Thyroid gland (tissue), 4 donors: ENCODE measurements around the gene CCBE1. TPM values are rescaled to one million over a fixed set of nuclear protein-coding genes. Genes with fewer than 3 reads are reported as not detected.

Source experiments
- DNase-seq, 2 donors: peaks; one replicate each; pipeline ENCODE4 v3.0.0-alpha.2; 2019
- H3K27ac ChIP-seq, 3 donors: fragments of 200-600 bp; sonication (generic); 1 replicate in 2 of 3; 2 replicates in 1 of 3; pipeline ENCODE4 v1.5.1; 2016 to 2019; ENCODE audit warnings: mild to moderate bottlenecking in 1 of 3, moderate library complexity in 1 of 3
- H3K27me3 ChIP-seq: fragments of 200-600 bp; sonication (generic); one replicate; pipeline ENCODE4 v1.5.1; 2019
- H3K36me3 ChIP-seq, 2 donors: fragments of 200-600 bp; sonication (generic); one replicate each; pipeline ENCODE4 v1.5.1; 2016 to 2019
- H3K4me1 ChIP-seq, 2 donors: fragments of 200-600 bp; sonication (generic); one replicate each; pipeline ENCODE4 v1.5.1; 2017 to 2019
- H3K4me3 ChIP-seq, 3 donors: fragments of 200-600 bp; sonication (generic); replicated peaks in 1 of 3; 1 replicate in 2 of 3; 2 replicates in 1 of 3; pipeline ENCODE4 v1.5.1; 2016; ENCODE audit warnings: mild to moderate bottlenecking in 1 of 3
- H3K9me3 ChIP-seq: fragments of 200-600 bp; sonication (generic); one replicate; pipeline ENCODE4 v1.5.1; 2017
- POLR2A ChIP-seq, 2 donors: fragments of 450-650 bp; IDR thresholded peaks; one replicate each; pipeline ENCODE4 v1.6.1; 2017; ENCODE audit warnings: antibody characterized with exemption in 2 of 2, mild to moderate bottlenecking in 2 of 2, moderate library complexity in 1 of 2
- WGBS, 2 donors: methylation state at CpG; one replicate each; pipeline ENCODE4 v1.1.5; 2017; 5-methylcytosine and 5-hydroxymethylcytosine counted together
- intact Hi-C: fragments of 100-400 bp; cut with DNase I; formaldehyde crosslinking; loops from one replicate; pipeline ENCODE4 v1.15.1; 2023
- total RNA-seq, 4 donors: library from RNA; depleted of rRNA; stranded (reverse); fragments of >200 nt; gene quantifications; one replicate each; pipeline ENCODE4 v1.2.3, GENCODE V29; 2016
- TF ChIP-seq, protein P1 (sequence below), 6 experiments: fragments of 200-600 bp in 3 of 6; fragments of 450-650 bp in 3 of 6; sonication (generic) in 3 of 6; IDR thresholded peaks; one replicate each; pipeline ENCODE4 v1.5.1; 2016 to 2019; ENCODE audit warnings: antibody characterized with exemption in 6 of 6, mild to moderate bottlenecking in 2 of 6, inconsistent platforms in 1 of 6, moderate library complexity in 1 of 6

CCBE1 gene
- total RNA-seq, 4 donors from 2014 or later = 0.34 to 9.0 (median 1.1) TPM

DNA sequence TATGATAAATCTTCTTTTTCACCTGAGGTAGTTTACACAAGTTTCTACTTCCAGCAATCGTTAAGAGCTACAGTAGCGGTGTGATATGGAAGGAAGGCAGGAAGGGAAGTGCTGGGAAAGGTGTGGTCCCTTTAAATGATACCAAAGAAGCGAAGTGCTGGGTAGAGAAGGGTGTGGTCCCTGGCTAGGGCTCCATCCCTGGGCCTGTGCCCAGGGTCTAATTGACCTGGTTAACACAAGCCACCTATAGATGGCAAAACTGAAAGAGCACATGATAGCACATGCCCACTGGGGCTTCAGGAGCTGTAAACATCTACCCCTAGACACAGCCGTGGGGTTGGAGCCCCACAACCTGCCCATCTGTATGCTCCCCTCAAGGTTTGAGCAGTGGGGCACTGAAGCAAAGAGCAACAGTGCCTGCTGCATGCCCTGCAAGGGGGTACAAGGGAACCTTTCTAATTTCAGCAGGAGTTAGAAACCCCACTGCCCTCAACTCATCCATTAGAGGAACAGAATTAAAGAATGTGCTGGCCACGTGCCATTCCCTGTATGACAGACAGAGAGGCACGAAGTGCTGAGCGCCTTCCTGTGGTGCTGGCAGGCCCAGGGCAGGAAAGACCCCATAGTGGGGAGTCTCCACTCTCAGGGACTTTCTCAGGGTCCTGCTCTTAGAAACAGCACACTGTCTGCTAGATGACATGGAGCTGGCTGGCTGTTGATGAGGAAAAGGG, 185.0 kb downstream of the CCBE1 start:
- Histone ChIP-seq H3K4me1 (peaks cover 21 to 29% of the 10 kb centered on the region in 2 donors), H3K27me3 (no peaks in the 10 kb centered on the region), H3K36me3 (no peaks in the 10 kb centered on the region), H3K27ac (no peak overlapping the region), H3K4me3 (no peak overlapping the region), H3K9me3 (no peaks in the 10 kb centered on the region)
- DNase-seq = no peak
- WGBS, 2 donors = 77 to 84% methylated on average over 7 of the region's 7 CpGs
- TF ChIP-seq, protein P1, sequence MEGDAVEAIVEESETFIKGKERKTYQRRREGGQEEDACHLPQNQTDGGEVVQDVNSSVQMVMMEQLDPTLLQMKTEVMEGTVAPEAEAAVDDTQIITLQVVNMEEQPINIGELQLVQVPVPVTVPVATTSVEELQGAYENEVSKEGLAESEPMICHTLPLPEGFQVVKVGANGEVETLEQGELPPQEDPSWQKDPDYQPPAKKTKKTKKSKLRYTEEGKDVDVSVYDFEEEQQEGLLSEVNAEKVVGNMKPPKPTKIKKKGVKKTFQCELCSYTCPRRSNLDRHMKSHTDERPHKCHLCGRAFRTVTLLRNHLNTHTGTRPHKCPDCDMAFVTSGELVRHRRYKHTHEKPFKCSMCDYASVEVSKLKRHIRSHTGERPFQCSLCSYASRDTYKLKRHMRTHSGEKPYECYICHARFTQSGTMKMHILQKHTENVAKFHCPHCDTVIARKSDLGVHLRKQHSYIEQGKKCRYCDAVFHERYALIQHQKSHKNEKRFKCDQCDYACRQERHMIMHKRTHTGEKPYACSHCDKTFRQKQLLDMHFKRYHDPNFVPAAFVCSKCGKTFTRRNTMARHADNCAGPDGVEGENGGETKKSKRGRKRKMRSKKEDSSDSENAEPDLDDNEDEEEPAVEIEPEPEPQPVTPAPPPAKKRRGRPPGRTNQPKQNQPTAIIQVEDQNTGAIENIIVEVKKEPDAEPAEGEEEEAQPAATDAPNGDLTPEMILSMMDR (IDR thresholded peaks at IDR 0.05) = no peak
- TF ChIP-seq POLR2A (IDR thresholded peaks at IDR 0.05) = no peak
- intact Hi-C loops = loop anchor here (10.0 kb wide), 1 partner anchor 47 kb away; no protein-coding TSS in a partner anchor

DNA sequence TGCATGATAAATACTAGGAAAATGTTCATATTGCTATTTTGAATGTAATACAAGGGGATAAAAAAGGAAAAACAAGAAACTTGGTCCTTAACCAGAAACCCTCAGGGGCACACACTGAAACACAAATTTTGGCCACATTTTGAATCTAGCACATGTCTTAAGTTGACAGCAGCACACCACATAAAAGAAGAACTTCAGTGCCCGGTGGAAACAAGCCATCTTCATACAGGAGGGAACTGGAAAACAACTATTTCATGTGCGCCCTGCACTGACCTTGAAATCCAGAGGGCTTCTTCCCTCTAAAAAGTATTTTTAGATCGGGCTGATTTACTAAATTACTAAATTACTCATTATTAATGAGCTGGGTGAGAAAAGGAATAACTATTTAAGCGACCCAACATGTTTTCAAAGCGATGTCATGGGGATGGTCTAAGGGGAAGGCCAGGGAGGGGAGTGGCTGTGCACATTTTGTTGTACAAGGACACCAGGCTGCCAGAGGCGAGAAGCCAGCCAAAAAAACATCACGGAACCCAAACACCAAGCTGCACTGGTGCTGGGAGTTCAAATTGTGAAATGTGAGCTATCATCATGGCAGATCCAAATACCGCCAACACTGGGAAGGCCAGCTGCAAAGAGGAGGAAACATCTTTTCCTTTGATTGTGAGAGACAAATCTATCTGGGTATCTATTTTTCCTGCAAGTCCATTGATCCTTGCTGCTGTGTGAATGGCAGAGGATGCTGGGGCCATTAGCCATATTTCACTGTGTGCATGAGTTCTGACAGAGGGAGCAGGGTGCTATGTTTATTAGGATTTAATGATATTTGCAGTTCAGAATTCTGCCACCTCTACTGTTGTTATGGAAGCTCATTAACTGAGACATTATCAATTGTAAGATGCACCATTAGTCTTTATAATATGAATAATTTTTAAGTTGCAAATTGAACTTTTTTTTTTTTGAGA, 187.5 kb downstream of the CCBE1 start:
- intact Hi-C loops = loop anchor here (10.0 kb wide), 1 partner anchor 45 kb away; no protein-coding TSS in a partner anchor
- Histone ChIP-seq H3K36me3 (no peaks in the 10 kb centered on the region), H3K27ac (no peak overlapping the region), H3K9me3 (no peaks in the 10 kb centered on the region), H3K4me3 (no peak overlapping the region), H3K27me3 (no peaks in the 10 kb centered on the region), H3K4me1 (peaks cover 3 to 7% of the 10 kb centered on the region in 2 donors)
- no peak for TF ChIP-seq POLR2A (IDR thresholded peaks at IDR 0.05)
- TF ChIP-seq, protein P1 (IDR thresholded peaks at IDR 0.05) = no peak
- 71 to 80% methylated on average over 8 of the region's 8 CpGs for WGBS, 2 donors
- DNase-seq = no peak

DNA sequence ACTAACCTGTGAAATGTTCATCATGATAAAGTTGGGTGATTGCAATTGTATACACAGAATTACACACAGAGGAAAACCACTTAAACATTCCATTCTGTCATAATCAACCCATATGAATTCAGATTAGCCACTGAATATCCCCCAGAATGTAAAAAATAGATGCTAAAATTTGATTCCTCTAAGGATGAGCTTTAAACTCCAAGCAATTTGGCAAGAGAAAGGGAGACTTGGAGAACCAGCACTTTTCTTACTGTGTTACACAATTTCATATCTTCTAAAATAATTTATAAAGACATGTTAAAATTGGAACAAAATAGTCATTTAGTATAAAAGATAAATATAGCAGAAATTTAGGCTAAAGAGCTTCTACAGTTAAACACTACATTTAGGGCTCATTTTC, 191.9 kb downstream of the CCBE1 start:
- Histone ChIP-seq H3K36me3 (no peaks in the 10 kb centered on the region), H3K4me3 (no peak overlapping the region), H3K27ac (no peak overlapping the region), H3K27me3 (no peaks in the 10 kb centered on the region), H3K4me1 (peaks cover 9 to 10% of the 10 kb centered on the region in 2 donors), H3K9me3 (no peaks in the 10 kb centered on the region)
- DNase-seq = no peak
- intact Hi-C loops = no loop called here
- TF ChIP-seq POLR2A (IDR thresholded peaks at IDR 0.05) = no peak
- TF ChIP-seq, protein P1 (IDR thresholded peaks at IDR 0.05) = no peak

DNA sequence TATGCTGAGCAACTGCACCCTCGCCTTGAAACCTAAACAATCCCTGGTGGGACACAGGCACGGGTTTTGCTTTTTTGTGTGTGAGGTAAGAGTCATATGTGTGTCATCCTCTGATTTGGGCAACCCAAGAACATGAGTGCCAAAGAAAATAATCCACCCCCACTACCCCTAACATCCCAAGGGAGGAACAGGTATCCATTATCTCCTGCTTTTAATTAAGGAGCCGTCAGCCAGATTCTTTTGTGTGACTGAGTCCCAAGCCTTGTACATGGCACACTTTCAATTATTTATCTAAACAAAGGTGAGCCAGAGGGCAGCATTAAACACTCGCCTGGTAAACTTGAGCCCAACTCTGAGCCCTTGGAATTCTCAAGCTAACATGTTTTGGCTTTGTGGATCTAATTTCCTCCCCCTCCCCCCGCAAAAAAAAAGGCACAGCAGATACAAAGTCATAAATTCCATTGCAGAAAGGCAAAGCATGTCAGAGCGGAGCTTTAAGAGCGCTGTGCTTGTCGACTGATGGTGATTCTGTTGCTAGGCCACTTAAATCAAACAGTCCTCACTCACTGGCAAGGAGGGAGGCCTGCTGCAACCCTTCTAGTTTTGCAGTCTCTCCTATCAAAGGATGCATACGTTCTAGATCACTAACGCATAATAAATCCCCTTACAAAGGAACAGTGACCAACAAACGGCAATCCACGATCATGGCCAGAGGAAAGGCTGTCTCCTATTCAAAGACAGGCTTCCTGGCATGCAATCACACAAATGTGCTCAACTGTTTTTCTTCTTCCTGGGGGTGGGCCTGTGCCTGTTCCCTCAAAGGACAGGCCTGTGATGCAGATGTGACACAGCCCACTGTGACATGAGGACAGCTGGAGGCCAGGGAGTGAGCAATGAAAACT, 194.7 kb downstream of the CCBE1 start:
- peak; percentile 32 to 35 for DNase-seq
- H3K4me1 ChIP-seq = peaks cover 9 to 10% of the 10 kb centered on the region in 2 donors
- H3K9me3 ChIP-seq = no peaks in the 10 kb centered on the region
- peak overlapping the region in 1 of 3 donors; percentile 24 for H3K27ac ChIP-seq
- H3K4me3 ChIP-seq = no peak overlapping the region
- TF ChIP-seq, protein P1 (IDR thresholded peaks at IDR 0.05) = no peak
- TF ChIP-seq POLR2A (IDR thresholded peaks at IDR 0.05) = no peak
- intact Hi-C loops = no loop called here
- H3K27me3 ChIP-seq = no peaks in the 10 kb centered on the region
- H3K36me3 ChIP-seq = no peaks in the 10 kb centered on the region
- 42 to 46% methylated on average over 12 of the region's 12 CpGs for WGBS, 2 donors
